ENCODE measurements around the gene ILDR2. TPM values are rescaled to one million over a fixed set of nuclear protein-coding genes. Genes with fewer than 3 reads are reported as not detected.

Gene ILDR2
- not detected in 2 replicates for total RNA-seq (2014; rRNA removed; shearing (Covaris generic); ENCODE audit: low replicate concordance)

- peak; percentile 33 for DNase-seq (ENCODE audit: low read depth)
- in situ Hi-C loops (cut with HindIII; ENCODE audit: low pct_unique_long_range_greater_than_20kb, low sequenced_read_pairs), result no loop called here
These were observed at the start of gene ILDR2 for GRCh38 chr1:166975361-166976129. Gene ILDR2 (minus strand): TSS chr1:166975540. CDS start chr1:166975268, 272 bp downstream.

- no peak for DNase-seq (ENCODE audit: low read depth)
These were observed 47.0 kb upstream of the ILDR2 start for GRCh38 chr1:167022384-167022783.

GRCh38 chr1:167016100-167016750 lies 40.9 kb upstream of the ILDR2 start:
- DNase-seq (ENCODE audit: low read depth), result no peak
- in situ Hi-C loops (cut with HindIII; ENCODE audit: low pct_unique_long_range_greater_than_20kb, low sequenced_read_pairs), result no loop called here

More at GRCh38 chr1:167022384-167022783, 47.0 kb upstream of the ILDR2 start:
- in situ Hi-C loops (cut with HindIII; ENCODE audit: low pct_unique_long_range_greater_than_20kb, low sequenced_read_pairs), result no loop called here

GRCh38 chr1:167013108-167013929 lies 38.0 kb upstream of the ILDR2 start:
- in situ Hi-C loops (cut with HindIII; ENCODE audit: low pct_unique_long_range_greater_than_20kb, low sequenced_read_pairs), result no loop called here
- DNase-seq (ENCODE audit: low read depth), result no peak

- in situ Hi-C loops (cut with HindIII; ENCODE audit: low pct_unique_long_range_greater_than_20kb, low sequenced_read_pairs), result no loop called here
- no peak for DNase-seq (ENCODE audit: low read depth)
These were observed 37.2 kb upstream of the ILDR2 start for GRCh38 chr1:167012570-167012969.

GRCh38 chr1:167011560-167012191 lies 36.3 kb upstream of the ILDR2 start:
- in situ Hi-C loops (cut with HindIII; ENCODE audit: low pct_unique_long_range_greater_than_20kb, low sequenced_read_pairs), result no loop called here
- DNase-seq (ENCODE audit: low read depth), result no peak

- in situ Hi-C loops (cut with HindIII; ENCODE audit: low pct_unique_long_range_greater_than_20kb, low sequenced_read_pairs), result no loop called here
- DNase-seq (ENCODE audit: low read depth), result peak; percentile 25
These were observed 28.4 kb upstream of the ILDR2 start for GRCh38 chr1:167003711-167004110.

- in situ Hi-C loops (cut with HindIII; ENCODE audit: low pct_unique_long_range_greater_than_20kb, low sequenced_read_pairs), result no loop called here
- DNase-seq (ENCODE audit: low read depth), result no peak
These were observed 27.0 kb upstream of the ILDR2 start for GRCh38 chr1:167002354-167002753.

GRCh38 chr1:167000546-167000945 lies 25.2 kb upstream of the ILDR2 start:
- DNase-seq (ENCODE audit: low read depth), result no peak
- in situ Hi-C loops (cut with HindIII; ENCODE audit: low pct_unique_long_range_greater_than_20kb, low sequenced_read_pairs), result no loop called here

- in situ Hi-C loops (cut with HindIII; ENCODE audit: low pct_unique_long_range_greater_than_20kb, low sequenced_read_pairs), result no loop called here
- DNase-seq (ENCODE audit: low read depth), result no peak
These were observed 24.2 kb upstream of the ILDR2 start for GRCh38 chr1:166999500-167000055.

- in situ Hi-C loops (cut with HindIII; ENCODE audit: low pct_unique_long_range_greater_than_20kb, low sequenced_read_pairs), result no loop called here
- DNase-seq (ENCODE audit: low read depth), result no peak
These were observed 23.7 kb upstream of the ILDR2 start for GRCh38 chr1:166999075-166999474.

- no peak for DNase-seq (ENCODE audit: low read depth)
- in situ Hi-C loops (cut with HindIII; ENCODE audit: low pct_unique_long_range_greater_than_20kb, low sequenced_read_pairs), result no loop called here
These were observed 13.7 kb upstream of the ILDR2 start, which contains the start of gene MAEL for GRCh38 chr1:166988974-166989515. Gene MAEL (plus strand): TSS chr1:166989280. CDS start chr1:166989353, 73 bp downstream.

GRCh38 chr1:166981589-166981988 lies 6.2 kb upstream of the ILDR2 start:
- no peak for DNase-seq (ENCODE audit: low read depth)
- in situ Hi-C loops (cut with HindIII; ENCODE audit: low pct_unique_long_range_greater_than_20kb, low sequenced_read_pairs), result no loop called here

GRCh38 chr1:166980818-166981217 lies 5.5 kb upstream of the ILDR2 start:
- in situ Hi-C loops (cut with HindIII; ENCODE audit: low pct_unique_long_range_greater_than_20kb, low sequenced_read_pairs), result no loop called here
- no peak for DNase-seq (ENCODE audit: low read depth)

- in situ Hi-C loops (cut with HindIII; ENCODE audit: low pct_unique_long_range_greater_than_20kb, low sequenced_read_pairs), result no loop called here
- no peak for DNase-seq (ENCODE audit: low read depth)
These were observed 5.0 kb upstream of the ILDR2 start for GRCh38 chr1:166980383-166980782.

GRCh38 chr1:166978821-166979220 lies 3.5 kb upstream of the ILDR2 start:
- no peak for DNase-seq (ENCODE audit: low read depth)
- in situ Hi-C loops (cut with HindIII; ENCODE audit: low pct_unique_long_range_greater_than_20kb, low sequenced_read_pairs), result no loop called here

- in situ Hi-C loops (cut with HindIII; ENCODE audit: low pct_unique_long_range_greater_than_20kb, low sequenced_read_pairs), result no loop called here
- no peak for DNase-seq (ENCODE audit: low read depth)
These were observed 2.6 kb upstream of the ILDR2 start for GRCh38 chr1:166977951-166978350.

Measured in Caki2 (cell line).